K562 (cell line): ENCODE data around the gene GLIS2. TPM values are rescaled to one million over a fixed set of nuclear protein-coding genes. Genes with fewer than 3 reads are reported as not detected.

ENCODE experiments used
- ATAC-seq: fragments of 200-7000 bp; cut with Tn5 transposase; 3 replicates; pipeline ENCODE4 v1.9.1; 2020; ENCODE audit warnings: moderate library complexity
- BruUV-seq: library from RNA; stranded (reverse); fragments of 400-500 nt; replicated peaks from 2 replicates; lab custom pipeline; 2021; lab: Mats Ljungman, UMichigan
- CTCF ChIA-PET: fragments of 300-600 bp; formaldehyde crosslinking; extraction: SDS; loops from one replicate; lab custom pipeline; 2021; ENCODE audit warnings: low intra/inter-chr PET ratio; lab: Yijun Ruan, JAX
- POLR2A ChIA-PET: fragments of 300-600, 350-650 bp; sonication (Branson Sonifier 250); formaldehyde crosslinking; extraction: SDS; loops from one replicate; lab custom pipeline; 2021; ENCODE audit warnings: antibody characterized with exemption, inconsistent platforms; lab: Yijun Ruan, JAX
- DNase-seq, 4 experiments: peaks; one replicate each; pipeline versions ENCODE4 v3.0.0 to v3.0.0-alpha.2; 2011 to 2018; ENCODE audit warnings: low spot score in 3 of 4, mixed read lengths in 3 of 4; ENCODE audit errors: extremely low read depth in 1 of 4
- FAIRE-seq: peaks from 2 replicates; lab custom pipeline; 2011; peaks lifted over from hg19 to GRCh38; lab: Jason Lieb, UNC
- H2AFZ ChIP-seq: 2 replicates; pipeline ENCODE4 v1.6.0; 2011; ENCODE audit warnings: low read depth, low read length, control low read depth, inconsistent platforms
- H3K27ac ChIP-seq: fragments of 200-600 bp; 3 replicates; pipeline ENCODE4 v1.8.0; 2011; ENCODE audit warnings: low read depth, mild to moderate bottlenecking, control low read depth, inconsistent platforms, low read length, moderate library complexity, mixed read lengths; ENCODE audit errors: extremely low read depth
- H3K27me3 ChIP-seq, 2 experiments: fragments of 300-600 bp in 1 of 2; 2 replicates in 1 of 2; 3 replicates in 1 of 2; pipeline versions ENCODE4 v1.6.0 to v1.8.0; 2011; ENCODE audit warnings: inconsistent platforms in 2 of 2, low read length in 2 of 2, mild to moderate bottlenecking in 1 of 2, mixed read lengths in 1 of 2, moderate library complexity in 1 of 2; ENCODE audit not compliant: control insufficient read depth in 2 of 2, insufficient read depth in 2 of 2
- H3K36me3 ChIP-seq: fragments of 300-600 bp; 3 replicates; pipeline ENCODE4 v1.8.0; 2011; ENCODE audit warnings: mild to moderate bottlenecking, low read length, inconsistent platforms; ENCODE audit not compliant: control insufficient read depth, insufficient read depth
- H3K4me1 ChIP-seq, 2 experiments: fragments of 200-600 bp in 1 of 2; replicated peaks in 1 of 2; 2 replicates in 1 of 2; 3 replicates in 1 of 2; pipeline versions ENCODE4 v1.5.1 to v1.8.0; 2011; ENCODE audit warnings: inconsistent platforms in 2 of 2, low read length in 2 of 2, mild to moderate bottlenecking in 1 of 2, mixed read lengths in 1 of 2, moderate library complexity in 1 of 2; ENCODE audit not compliant: control insufficient read depth in 2 of 2, insufficient read depth in 2 of 2
- H3K4me2 ChIP-seq: 2 replicates; pipeline ENCODE4 v1.6.1; 2011; ENCODE audit warnings: low read length, control low read depth, inconsistent platforms, mixed read lengths; ENCODE audit not compliant: insufficient read depth
- H3K4me3 ChIP-seq: fragments of 200-600 bp; sonication (generic), shearing (Covaris generic); 2 replicates; pipeline ENCODE4 v1.5.1; 2016; ENCODE audit warnings: control low read depth, inconsistent platforms
- H3K79me2 ChIP-seq: fragments of 200-600 bp; 3 replicates; pipeline ENCODE4 v1.8.0; 2011; ENCODE audit warnings: low read length, inconsistent platforms; ENCODE audit not compliant: control insufficient read depth, insufficient read depth
- H3K9ac ChIP-seq, 2 experiments: 2 replicates each; pipeline versions ENCODE4 v1.6.0 to v1.6.1; 2011; ENCODE audit warnings: low read depth in 2 of 2, low read length in 2 of 2, control low read depth in 1 of 2, inconsistent platforms in 1 of 2, mild to moderate bottlenecking in 1 of 2, mixed read lengths in 1 of 2; ENCODE audit not compliant: insufficient read depth in 1 of 2
- H3K9me1 ChIP-seq: one replicate; pipeline ENCODE4 v1.6.0; 2011; ENCODE audit warnings: inconsistent platforms, mild to moderate bottlenecking, low read length, moderate library complexity; ENCODE audit not compliant: control insufficient read depth, insufficient read depth
- H3K9me3 ChIP-seq: replicated peaks from 2 replicates; pipeline ENCODE4 v1.5.1; 2011; ENCODE audit warnings: low read depth, low read length, inconsistent platforms; ENCODE audit not compliant: control insufficient read depth, insufficient read depth
- H4K20me1 ChIP-seq: replicated peaks from 2 replicates; pipeline ENCODE4 v1.6.1; 2011; ENCODE audit warnings: low read length, inconsistent platforms, mixed read lengths; ENCODE audit not compliant: control insufficient read depth, insufficient read depth
- CSDE1 ChIP-seq, 2 experiments: fragments of 450-650 bp; IDR thresholded peaks; 2 replicates each; pipeline ENCODE4 v1.6.1; 2016; ENCODE audit warnings: mild to moderate bottlenecking in 1 of 2
- HIVEP1 ChIP-seq: fragments of 250-450 bp; sonication (Bioruptor Pico); IDR thresholded peaks from 2 replicates; pipeline ENCODE4 v1.4.0; 2020; ENCODE audit warnings: mild to moderate bottlenecking
- SIN3B ChIP-seq: fragments of 450-650 bp; IDR thresholded peaks from 2 replicates; pipeline ENCODE4 v1.6.1; 2017; ENCODE audit warnings: low read depth, mild to moderate bottlenecking, moderate library complexity
- ZNF232 ChIP-seq: sonication (generic); formaldehyde crosslinking; IDR thresholded peaks from 2 replicates; pipeline ENCODE4 v1.8.0; 2022; ENCODE audit warnings: mild to moderate bottlenecking, missing genetic modification reagents
- ZNF263 ChIP-seq: sonication (generic); formaldehyde crosslinking; IDR thresholded peaks from 2 replicates; pipeline ENCODE4 v1.8.0; 2022; ENCODE audit warnings: mild to moderate bottlenecking, missing genetic modification reagents, borderline replicate concordance
- WGBS: fragments of 100-300 bp; shearing (Covaris generic); methylation state at CpG from one replicate; pipeline ENCODE4 v1.1.6; 2016; ENCODE audit warnings: low coverage, mixed read lengths; ENCODE audit not compliant: insufficient coverage; ENCODE audit errors: missing lambda C conversion rate; 5-methylcytosine and 5-hydroxymethylcytosine counted together
- in situ Hi-C: fragments of 300-500 bp; cut with MboI; formaldehyde crosslinking; loops from 4 replicates; pipeline ENCODE4 v1.15.0; 2018; ENCODE audit warnings: inconsistent platforms, mixed read lengths
- intact Hi-C: fragments of 100-400 bp; cut with micrococcal nuclease; formaldehyde crosslinking; loops from 2 replicates; pipeline ENCODE4 v1.14.2; 2022
- polyA plus RNA-seq, 8 experiments: library from polyadenylated mRNA; depleted of rRNA in 4 of 8; stranded (reverse) in 5 of 8; unstranded in 3 of 8; fragments of >200 nt; fragmentation: Nextera tagmentation in 2 of 8; fragmentation: Illumina TruSeq in 1 of 8; extraction: Ambion mirVana in 2 of 8; extraction: Trizol in 1 of 8; gene quantifications; 2 replicates each; pipeline versions ENCODE4 v1.2.1 to v1.2.3, GENCODE V29; 2011 to 2014; ENCODE audit warnings: inconsistent platforms in 1 of 8, missing spikeins in 1 of 8
- total RNA-seq, 7 experiments: library from RNA; depleted of rRNA in 6 of 7; stranded (reverse); fragments of >200 nt in 6 of 7; fragmentation: Illumina TruSeq in 2 of 7; extraction: Trizol in 2 of 7; gene quantifications; 2 replicates each; pipeline versions ENCODE4 v1.2.1 to v1.2.3, GENCODE V29; 2011 to 2021; ENCODE audit warnings: low replicate concordance in 1 of 7

Gene GLIS2
- total and polyA plus RNA-seq, 9 of the 15 experiments (the other 6 are each of a cell fraction or from before 2014, with no cell fraction given) = 0.10 to 9.0 (median 0.57) TPM

DNA sequence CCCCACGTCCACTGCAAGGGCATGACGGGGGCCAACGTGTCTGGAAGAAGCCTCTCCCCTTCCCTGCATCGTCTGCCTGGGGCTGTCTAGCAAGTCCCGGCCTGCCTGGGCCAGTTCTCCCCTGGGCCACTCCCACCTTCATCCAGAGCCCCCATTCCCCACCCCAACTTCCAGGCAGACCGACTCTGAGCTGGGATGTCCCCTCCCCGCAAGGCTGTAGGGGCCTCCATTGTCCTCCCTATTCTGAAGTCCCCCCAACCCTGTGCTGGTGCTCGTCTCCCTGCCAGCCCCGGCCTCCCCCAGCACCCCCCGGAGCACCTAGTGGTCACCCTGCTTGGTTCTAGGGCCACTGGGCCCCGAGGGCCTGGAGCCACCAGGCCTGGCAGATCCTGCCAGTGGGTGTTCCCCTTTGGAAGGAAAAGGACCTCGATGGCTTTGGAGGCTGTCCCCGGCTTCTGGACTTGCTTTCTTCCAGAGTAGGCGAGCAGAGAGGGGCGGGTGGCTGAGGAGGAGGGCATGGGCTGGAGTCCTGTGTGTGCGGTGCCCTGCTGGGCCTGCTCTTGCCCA lies 4.8 kb downstream of the GLIS2 start:
- no peak overlapping the region for H3K4me3 ChIP-seq
- no peaks in the 10 kb centered on the region for H3K9me3 ChIP-seq
- peaks cover 9% of the 10 kb centered on the region for H4K20me1 ChIP-seq
- no TSS peak for BruUV-seq
- H3K36me3 ChIP-seq = no peaks in the 10 kb centered on the region
- H3K4me2 ChIP-seq = no peak overlapping the region
- TF ChIP-seq CSDE1 (IDR thresholded peaks at IDR 0.05) (no peak), HIVEP1 (no peak)
- CTCF ChIA-PET = no interaction called here
- peaks cover 3 to 88% of the 10 kb centered on the region in 2 experiments; a peak in 4 of 5 replicates for H3K4me1 ChIP-seq
- peaks cover 28% of the 10 kb centered on the region for H3K79me2 ChIP-seq
- 40% methylated on average over 14 of the region's 16 CpGs for WGBS
- H3K27ac ChIP-seq = no peak overlapping the region
- DNase-seq (no peak), FAIRE-seq (no peak), ATAC-seq (no peak)
- H2AFZ ChIP-seq = no peak overlapping the region
- in situ Hi-C loops (loop anchor here (10.0 kb wide), 2 partner anchors 116 to 336 kb away; no protein-coding TSS in a partner anchor), intact Hi-C loops (no loop called here)
- no peaks in the 10 kb centered on the region for H3K27me3 ChIP-seq
- POLR2A ChIA-PET = interaction anchor here (1.0 kb wide), 1 partner anchor 14 kb away, joined by 4 read pairs; no protein-coding TSS in a partner anchor
- H3K9me1 ChIP-seq = no peaks in the 10 kb centered on the region
- H3K9ac ChIP-seq = peak overlapping the region in 1 of 2 experiments; percentile 28; a peak in 1 of 4 replicates

DNA sequence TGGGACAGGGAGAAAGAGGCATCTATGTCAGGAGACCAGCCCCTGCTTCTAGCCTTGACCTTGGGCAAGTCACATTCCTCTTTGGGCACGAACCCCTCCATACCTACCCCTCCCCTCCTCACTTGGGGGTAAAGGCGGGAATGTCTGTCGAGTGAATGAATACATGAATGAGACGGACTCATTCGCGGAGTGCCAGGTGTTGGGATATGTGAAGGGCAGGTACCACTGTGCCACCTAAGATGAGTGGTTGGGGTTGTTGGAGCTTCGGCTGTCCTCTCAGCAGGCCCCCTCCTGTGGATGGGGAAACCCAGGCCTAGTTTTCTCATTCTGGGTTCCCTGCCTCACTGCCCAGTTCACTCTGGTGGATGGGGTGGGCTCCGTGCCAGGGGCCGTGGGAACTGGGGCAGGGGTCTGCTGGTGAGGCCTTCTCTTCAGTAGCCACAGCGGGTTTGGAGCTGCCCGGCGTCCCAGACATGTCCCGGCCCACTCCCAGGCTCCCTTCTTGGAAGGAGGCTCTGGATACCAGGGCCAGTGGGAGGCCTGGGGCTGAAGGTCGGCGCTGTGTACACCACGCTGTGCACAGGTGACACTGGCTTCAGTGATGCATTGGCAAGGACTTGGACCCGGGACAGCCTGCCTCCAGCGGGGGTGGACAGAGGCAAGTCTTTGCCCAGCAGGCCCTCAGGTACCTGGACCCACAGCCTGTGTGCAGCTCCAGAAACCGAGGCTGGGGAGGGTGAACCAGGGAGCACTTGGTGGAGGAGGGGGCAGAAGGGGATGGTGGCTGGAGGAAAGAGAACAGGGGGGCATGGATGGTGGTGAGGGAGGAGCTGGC lies 5.6 kb downstream of the GLIS2 start:
- H3K4me3 ChIP-seq = no peak overlapping the region
- DNase-seq (no peak), ATAC-seq (no peak)
- peaks cover 3 to 89% of the 10 kb centered on the region in 2 experiments; a peak in 4 of 5 replicates for H3K4me1 ChIP-seq
- no peaks in the 10 kb centered on the region for H3K36me3 ChIP-seq
- H3K9me1 ChIP-seq = no peaks in the 10 kb centered on the region
- H3K27me3 ChIP-seq = no peaks in the 10 kb centered on the region
- WGBS = 69% methylated on average over 17 of the region's 19 CpGs
- in situ Hi-C loops = loop anchor here (10.0 kb wide), 2 partner anchors 117 to 337 kb away; no protein-coding TSS in a partner anchor
- BruUV-seq = no TSS peak
- ChIA-PET CTCF (no interaction called here), POLR2A (interaction anchor here (0.6 to 1.0 kb wide), 2 partner anchors 14 to 15 kb away, joined by 3 to 4 read pairs; no protein-coding TSS in a partner anchor)
- H2AFZ ChIP-seq = no peak overlapping the region
- H4K20me1 ChIP-seq = peaks cover 9% of the 10 kb centered on the region
- H3K4me2 ChIP-seq = no peak overlapping the region
- TF ChIP-seq SIN3B = no peak
- TF ChIP-seq ZNF232 (CRISPR knock-in tag) = no peak
- TF ChIP-seq ZNF263 = 0 out of 2 replicates have a peak, but pooled peaks have one; percentile 34
- TF ChIP-seq, all 486 proteins: peak for 1
- Histone ChIP-seq H3K27ac (no peak overlapping the region), H3K79me2 (peaks cover 25% of the 10 kb centered on the region), H3K9ac (no peak overlapping the region), H3K9me3 (no peaks in the 10 kb centered on the region)
- no peak for FAIRE-seq
- intact Hi-C loops = no loop called here
